Esophagus squamous epithelium (tissue), 4 donors: Measurements from ENCODE around the gene P3R3URF.

Experiments used
- CTCF ChIP-seq, 6 experiments: fragments of 450-650 bp in 4 of 6; fragments of 200-600 bp in 2 of 6; sonication (generic) in 2 of 6; IDR thresholded peaks; one replicate each; pipeline ENCODE4 v1.5.1; 2016 to 2019; ENCODE audit warnings: antibody characterized with exemption in 6 of 6, mild to moderate bottlenecking in 4 of 6, moderate library complexity in 4 of 6
- POLR2A ChIP-seq, 4 donors: fragments of 450-650 bp; IDR thresholded peaks; one replicate each; pipeline ENCODE4 v1.6.1; 2017; ENCODE audit warnings: antibody characterized with exemption in 4 of 4, mild to moderate bottlenecking in 4 of 4, moderate library complexity in 3 of 4

GRCh38 chr1:46199233-46199749 lies 23.0 kb upstream of the P3R3URF start:
- TF ChIP-seq CTCF (IDR thresholded peaks at IDR 0.05) (no peak), POLR2A (IDR thresholded peaks at IDR 0.05) (no peak)
